Gastroesophageal sphincter (tissue), 3 donors: ENCODE measurements around the gene BATF3.
A peak's percentile ranks its signal among the peaks of the same experiment; 100 is the strongest.

Experiments used
- EP300 ChIP-seq: sonication (generic); formaldehyde crosslinking; IDR thresholded peaks from one replicate; pipeline ENCODE4 v1.6.1; 2017; ENCODE audit warnings: antibody characterized with exemption, mild to moderate bottlenecking
- POLR2A ChIP-seq, 2 donors: fragments of 450-650 bp; IDR thresholded peaks; one replicate each; pipeline ENCODE4 v1.6.1; 2017; ENCODE audit warnings: antibody characterized with exemption in 2 of 2, mild to moderate bottlenecking in 2 of 2, moderate library complexity in 1 of 2
- POLR2AphosphoS5 ChIP-seq: sonication (generic); formaldehyde crosslinking; IDR thresholded peaks from one replicate; pipeline ENCODE4 v1.6.1; 2017; ENCODE audit warnings: antibody characterized with exemption
- TF ChIP-seq, protein P1 (sequence below), 4 experiments: fragments of 200-600 bp in 2 of 4; fragments of 450-650 bp in 2 of 4; sonication (generic) in 1 of 4; IDR thresholded peaks; one replicate each; pipeline ENCODE4 v1.5.1; 2017 to 2019; ENCODE audit warnings: antibody characterized with exemption in 4 of 4, mild to moderate bottlenecking in 2 of 4, moderate library complexity in 2 of 4

GRCh38 chr1:212669102-212669501 lies 30.5 kb downstream of the BATF3 start:
- TF ChIP-seq, protein P1, sequence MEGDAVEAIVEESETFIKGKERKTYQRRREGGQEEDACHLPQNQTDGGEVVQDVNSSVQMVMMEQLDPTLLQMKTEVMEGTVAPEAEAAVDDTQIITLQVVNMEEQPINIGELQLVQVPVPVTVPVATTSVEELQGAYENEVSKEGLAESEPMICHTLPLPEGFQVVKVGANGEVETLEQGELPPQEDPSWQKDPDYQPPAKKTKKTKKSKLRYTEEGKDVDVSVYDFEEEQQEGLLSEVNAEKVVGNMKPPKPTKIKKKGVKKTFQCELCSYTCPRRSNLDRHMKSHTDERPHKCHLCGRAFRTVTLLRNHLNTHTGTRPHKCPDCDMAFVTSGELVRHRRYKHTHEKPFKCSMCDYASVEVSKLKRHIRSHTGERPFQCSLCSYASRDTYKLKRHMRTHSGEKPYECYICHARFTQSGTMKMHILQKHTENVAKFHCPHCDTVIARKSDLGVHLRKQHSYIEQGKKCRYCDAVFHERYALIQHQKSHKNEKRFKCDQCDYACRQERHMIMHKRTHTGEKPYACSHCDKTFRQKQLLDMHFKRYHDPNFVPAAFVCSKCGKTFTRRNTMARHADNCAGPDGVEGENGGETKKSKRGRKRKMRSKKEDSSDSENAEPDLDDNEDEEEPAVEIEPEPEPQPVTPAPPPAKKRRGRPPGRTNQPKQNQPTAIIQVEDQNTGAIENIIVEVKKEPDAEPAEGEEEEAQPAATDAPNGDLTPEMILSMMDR (IDR thresholded peaks at IDR 0.05): peak in 1 of 4 experiments; percentile 19
- TF ChIP-seq POLR2AphosphoS5 (no peak), EP300 (no peak), POLR2A (IDR thresholded peaks at IDR 0.05) (no peak)
